KMS-11 (cell line): Measurements from ENCODE around the gene SIGLEC11.

Experiments used
- H2AFZ ChIP-seq: fragments of 200-600 bp; sonication (generic); 2 replicates; pipeline ENCODE4 v1.6.1; 2016; ENCODE audit warnings: antibody characterized with exemption, mixed run types, low read depth
- H3K27ac ChIP-seq: fragments of 200-600 bp; sonication (generic); 2 replicates; pipeline ENCODE4 v1.6.1; 2016; ENCODE audit warnings: mild to moderate bottlenecking, mixed run types
- H3K27me3 ChIP-seq: fragments of 200-600 bp; sonication (generic); 2 replicates; pipeline ENCODE4 v1.6.1; 2017; ENCODE audit warnings: mild to moderate bottlenecking, low read depth, mixed run types, moderate library complexity; ENCODE audit not compliant: insufficient read depth
- H3K36me3 ChIP-seq: fragments of 200-600 bp; sonication (generic); 2 replicates; pipeline ENCODE4 v1.6.1; 2017; ENCODE audit warnings: mild to moderate bottlenecking, mixed run types; ENCODE audit not compliant: insufficient read depth
- H3K4me1 ChIP-seq: fragments of 200-600 bp; sonication (generic); 2 replicates; pipeline ENCODE4 v1.6.1; 2016; ENCODE audit warnings: mild to moderate bottlenecking, low read depth, mixed run types; ENCODE audit not compliant: poor library complexity, severe bottlenecking
- H3K4me2 ChIP-seq: fragments of 200-600 bp; sonication (generic); 2 replicates; pipeline ENCODE4 v1.7.0; 2016; ENCODE audit warnings: mild to moderate bottlenecking, mixed run types
- H3K4me3 ChIP-seq: fragments of 200-600 bp; sonication (generic); IDR thresholded peaks from 2 replicates; pipeline ENCODE4 v1.6.1; 2017; ENCODE audit warnings: low read depth, low read length, mixed read lengths; ENCODE audit not compliant: insufficient read depth
- H3K79me2 ChIP-seq: fragments of 200-600 bp; sonication (generic); 2 replicates; pipeline ENCODE4 v1.6.1; 2016; ENCODE audit warnings: low read depth, mixed run types; ENCODE audit not compliant: insufficient read depth
- H3K9ac ChIP-seq: fragments of 200-600 bp; sonication (generic); 2 replicates; pipeline ENCODE4 v1.6.1; 2016; ENCODE audit warnings: mild to moderate bottlenecking, mixed run types
- H4K20me1 ChIP-seq: fragments of 200-600 bp; sonication (generic); 2 replicates; pipeline ENCODE4 v1.6.1; 2016; ENCODE audit warnings: mild to moderate bottlenecking, mixed run types; ENCODE audit not compliant: insufficient read depth
- CTCF ChIP-seq: fragments of 200-600 bp; sonication (generic); conservative IDR thresholded peaks from 2 replicates; pipeline ENCODE4 v1.6.1; 2017; ENCODE audit warnings: low read depth, mild to moderate bottlenecking, antibody characterized with exemption, low read length, moderate library complexity, mixed read lengths

Gene SIGLEC11

DNA sequence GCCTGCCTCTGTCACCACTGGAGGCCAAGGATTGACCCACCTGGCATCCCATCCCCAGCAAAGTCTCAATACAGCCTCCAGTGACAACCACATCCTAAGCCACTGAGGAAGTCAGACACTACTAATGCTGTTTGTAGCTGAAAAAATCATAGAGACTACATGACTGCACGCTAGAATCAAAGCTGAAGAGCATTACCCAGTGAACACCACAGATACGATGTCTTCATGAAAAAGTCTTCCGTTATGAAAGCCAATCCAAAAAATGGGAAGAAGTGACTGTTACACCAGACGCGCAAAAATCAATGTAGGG lies 20.5 kb downstream of the SIGLEC11 start:
- no peak overlapping the region for H3K4me3 ChIP-seq
- H3K27me3 ChIP-seq, result peaks cover 26% of the 10 kb centered on the region; the same call in 1 of the 2 replicates
- no peaks in the 10 kb centered on the region for H3K36me3 ChIP-seq
- H3K4me2 ChIP-seq, result no peak overlapping the region
- no peaks in the 10 kb centered on the region for H3K4me1 ChIP-seq
- H3K27ac ChIP-seq, result no peak overlapping the region
- H4K20me1 ChIP-seq, result no peaks in the 10 kb centered on the region
- no peak overlapping the region for H2AFZ ChIP-seq
- H3K79me2 ChIP-seq, result no peaks in the 10 kb centered on the region
- TF ChIP-seq CTCF, result no peak
- H3K9ac ChIP-seq, result no peak overlapping the region

GRCh38 chr19:49939721-49940481 lies 21.1 kb downstream of the SIGLEC11 start:
- no peak overlapping the region for H3K4me2 ChIP-seq
- H2AFZ ChIP-seq, result no peak overlapping the region
- no peak overlapping the region for H3K4me3 ChIP-seq
- peaks cover 23% of the 10 kb centered on the region; the same call in 1 of the 2 replicates for H3K27me3 ChIP-seq
- no peaks in the 10 kb centered on the region for H4K20me1 ChIP-seq
- TF ChIP-seq CTCF, result peak; percentile 32; the same call in 1 of the 2 replicates
- no peaks in the 10 kb centered on the region for H3K36me3 ChIP-seq
- H3K4me1 ChIP-seq, result no peaks in the 10 kb centered on the region
- no peak overlapping the region for H3K27ac ChIP-seq
- H3K9ac ChIP-seq, result no peak overlapping the region
- H3K79me2 ChIP-seq, result no peaks in the 10 kb centered on the region

- H3K36me3 ChIP-seq, result no peaks in the 10 kb centered on the region
- no peaks in the 10 kb centered on the region for H3K4me1 ChIP-seq
- peaks cover 13% of the 10 kb centered on the region; the same call in 1 of the 2 replicates for H3K27me3 ChIP-seq
- H3K4me3 ChIP-seq, result no peak overlapping the region
- no peak overlapping the region for H3K27ac ChIP-seq
- H3K4me2 ChIP-seq, result no peak overlapping the region
- no peak for TF ChIP-seq CTCF
- no peak overlapping the region for H2AFZ ChIP-seq
- no peaks in the 10 kb centered on the region for H4K20me1 ChIP-seq
- H3K9ac ChIP-seq, result no peak overlapping the region
- no peaks in the 10 kb centered on the region for H3K79me2 ChIP-seq
Measured at GRCh38 chr19:49938662-49939061, 22.3 kb downstream of the SIGLEC11 start.

GRCh38 chr19:49937750-49938381 lies 23.1 kb downstream of the SIGLEC11 start:
- H3K9ac ChIP-seq, result no peak overlapping the region
- H3K4me2 ChIP-seq, result peak overlapping the region; percentile 6; the same call in 1 of the 2 replicates
- peaks cover 8% of the 10 kb centered on the region; the same call in 1 of the 2 replicates for H3K27me3 ChIP-seq
- peak; percentile 98 for TF ChIP-seq CTCF
- H3K27ac ChIP-seq, result no peak overlapping the region
- H3K4me3 ChIP-seq, result no peak overlapping the region
- no peaks in the 10 kb centered on the region for H4K20me1 ChIP-seq
- no peaks in the 10 kb centered on the region for H3K79me2 ChIP-seq
- no peaks in the 10 kb centered on the region for H3K4me1 ChIP-seq
- H3K36me3 ChIP-seq, result no peaks in the 10 kb centered on the region
- peak overlapping the region; percentile 39 for H2AFZ ChIP-seq
